ENCODE data around the gene LRRC4B.

The LRRC4B gene

GRCh38 chr19:50512112-50512998 lies 55.9 kb downstream of the LRRC4B start:
- no peak overlapping the region for H3K4me3 Mint-ChIP-seq
- H3K27ac Mint-ChIP-seq, result no peak overlapping the region
- H3K36me3 Mint-ChIP-seq (ENCODE audit: low read depth), result peaks cover 7% of the 10 kb centered on the region
- no peaks in the 10 kb centered on the region for H3K9me3 Mint-ChIP-seq
- no peaks in the 10 kb centered on the region for H3K27me3 Mint-ChIP-seq (ENCODE audit: low read depth)
- H3K4me1 Mint-ChIP-seq (ENCODE audit: low read depth), result peaks cover 15% of the 10 kb centered on the region

DNA sequence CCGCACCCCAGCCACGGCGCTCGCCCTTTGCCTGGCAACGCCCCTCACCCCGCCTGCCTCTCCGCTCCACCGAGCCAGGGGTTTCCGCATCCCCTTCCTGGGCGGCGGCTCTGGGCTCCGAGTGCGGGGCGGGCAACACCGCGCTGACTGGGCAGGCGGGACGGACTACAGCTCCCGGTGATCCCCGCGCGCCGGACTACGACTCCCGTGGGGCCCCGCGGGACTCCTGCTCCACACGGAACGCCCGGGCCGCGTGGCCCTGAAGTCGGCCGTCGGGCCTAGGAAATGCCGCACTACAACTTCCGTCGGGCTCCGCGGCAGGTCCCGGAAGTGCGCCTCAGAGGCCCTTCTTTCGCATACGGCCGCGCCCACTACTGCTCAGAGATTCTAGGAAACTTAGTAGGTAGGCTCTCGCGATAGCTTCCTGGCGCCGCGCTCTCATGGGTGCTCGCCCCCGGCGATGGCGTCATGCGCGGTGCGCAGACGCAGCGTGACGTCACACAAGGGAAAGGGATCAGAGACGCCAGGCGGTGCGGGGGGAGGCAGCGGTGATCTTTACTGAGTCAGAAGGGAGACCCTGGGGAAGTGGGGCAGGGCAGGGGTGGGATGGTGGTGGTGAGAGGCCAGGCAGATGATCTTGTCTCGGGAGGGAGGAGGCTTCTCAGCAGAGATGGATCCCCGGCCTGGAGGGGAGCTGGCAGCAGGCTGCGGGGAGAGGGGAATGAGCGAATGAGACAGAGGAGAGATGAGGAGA lies 57.0 kb downstream of the LRRC4B start, which contains the start of gene JOSD2:
TSS of gene JOSD2 (minus strand) at position 123 of the 754 bp plus-strand sequence. CDS start 760 bp downstream, outside the sequence.
- Mint-ChIP-seq H3K36me3 (ENCODE audit: low read depth) (peaks cover 10% of the 10 kb centered on the region), H3K9me3 (no peaks in the 10 kb centered on the region), H3K4me3 (peak within 1 kb of the TSS; percentile 97), H3K4me1 (ENCODE audit: low read depth) (peaks cover 15% of the 10 kb centered on the region), H3K27ac (peak within 1 kb of the TSS; percentile 98), H3K27me3 (ENCODE audit: low read depth) (no peaks in the 10 kb centered on the region)

DNA sequence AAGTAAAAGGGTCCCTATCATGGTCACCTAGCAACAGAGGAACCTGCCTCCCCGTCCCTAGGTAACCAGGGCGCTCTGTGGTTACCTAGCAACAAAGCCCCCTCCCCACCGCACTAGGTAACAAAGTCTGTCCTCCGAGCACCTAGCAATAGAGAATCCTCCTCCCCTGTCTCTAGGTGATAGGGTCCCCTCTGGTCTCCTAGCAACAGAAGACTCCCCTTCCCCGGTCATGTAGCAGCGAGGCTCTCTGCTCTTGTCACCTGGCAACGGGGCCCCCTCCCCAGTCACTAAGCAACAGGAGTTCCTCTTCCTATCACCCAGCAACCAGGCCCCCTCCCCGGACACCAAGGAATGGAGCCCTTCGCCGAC lies 57.6 kb downstream of the LRRC4B start:
- peak overlapping the region; percentile 97 for H3K4me3 Mint-ChIP-seq

GRCh38 chr19:50510121-50510670 lies 58.0 kb downstream of the LRRC4B start:
- peak overlapping the region; percentile 97 for H3K4me3 Mint-ChIP-seq
- no peaks in the 10 kb centered on the region for H3K27me3 Mint-ChIP-seq (ENCODE audit: low read depth)
- peaks cover 15% of the 10 kb centered on the region for H3K4me1 Mint-ChIP-seq (ENCODE audit: low read depth)
- no peaks in the 10 kb centered on the region for H3K9me3 Mint-ChIP-seq
- H3K27ac Mint-ChIP-seq, result peak overlapping the region; percentile 98
- H3K36me3 Mint-ChIP-seq (ENCODE audit: low read depth), result peaks cover 10% of the 10 kb centered on the region

More for the DNA sequence above, 57.6 kb downstream of the LRRC4B start:
- Mint-ChIP-seq H3K27ac (peak overlapping the region; percentile 98), H3K4me1 (ENCODE audit: low read depth) (peaks cover 15% of the 10 kb centered on the region), H3K9me3 (no peaks in the 10 kb centered on the region), H3K36me3 (ENCODE audit: low read depth) (peaks cover 10% of the 10 kb centered on the region), H3K27me3 (ENCODE audit: low read depth) (no peaks in the 10 kb centered on the region)

- Mint-ChIP-seq H3K4me3 (peak overlapping the region; percentile 40), H3K9me3 (no peaks in the 10 kb centered on the region), H3K27ac (peak overlapping the region; percentile 62), H3K4me1 (ENCODE audit: low read depth) (peaks cover 15% of the 10 kb centered on the region), H3K27me3 (ENCODE audit: low read depth) (no peaks in the 10 kb centered on the region), H3K36me3 (ENCODE audit: low read depth) (peaks cover 10% of the 10 kb centered on the region)
These were observed 58.9 kb downstream of the LRRC4B start for GRCh38 chr19:50509366-50509765.

GRCh38 chr19:50508843-50509190 lies 59.4 kb downstream of the LRRC4B start:
- Mint-ChIP-seq H3K9me3 (no peaks in the 10 kb centered on the region), H3K4me3 (peak overlapping the region; percentile 68), H3K4me1 (ENCODE audit: low read depth) (peaks cover 15% of the 10 kb centered on the region), H3K27ac (peak overlapping the region; percentile 70), H3K27me3 (ENCODE audit: low read depth) (no peaks in the 10 kb centered on the region), H3K36me3 (ENCODE audit: low read depth) (peaks cover 10% of the 10 kb centered on the region)

DNA sequence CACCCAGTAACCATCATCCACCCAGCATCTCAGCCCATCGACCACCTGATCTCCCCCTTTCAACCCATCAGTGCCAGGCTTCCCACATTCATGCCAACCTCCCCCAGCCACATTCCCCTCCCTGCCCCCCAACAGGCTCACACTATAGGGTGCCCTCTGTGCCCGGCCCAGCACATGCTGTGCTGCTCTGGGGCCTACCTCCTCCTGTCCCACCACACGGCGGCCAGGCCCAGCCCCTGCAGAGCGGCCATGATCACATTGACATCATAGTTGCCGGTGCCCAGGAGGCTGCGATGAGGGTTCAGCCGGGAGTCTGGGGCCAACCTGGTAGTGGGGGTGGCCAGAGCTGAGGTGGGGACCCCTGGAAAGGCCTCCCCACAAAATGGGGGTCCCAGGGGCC lies 60.9 kb downstream of the LRRC4B start:
- H3K27ac Mint-ChIP-seq, result peak overlapping the region; percentile 26
- H3K4me3 Mint-ChIP-seq, result no peak overlapping the region
- peaks cover 10% of the 10 kb centered on the region for H3K36me3 Mint-ChIP-seq (ENCODE audit: low read depth)
- no peaks in the 10 kb centered on the region for H3K9me3 Mint-ChIP-seq
- no peaks in the 10 kb centered on the region for H3K27me3 Mint-ChIP-seq (ENCODE audit: low read depth)
- peaks cover 15% of the 10 kb centered on the region for H3K4me1 Mint-ChIP-seq (ENCODE audit: low read depth)

GRCh38 chr19:50506700-50507099 lies 61.5 kb downstream of the LRRC4B start:
- Mint-ChIP-seq H3K4me1 (ENCODE audit: low read depth) (peaks cover 14% of the 10 kb centered on the region), H3K36me3 (ENCODE audit: low read depth) (peaks cover 10% of the 10 kb centered on the region), H3K27me3 (ENCODE audit: low read depth) (no peaks in the 10 kb centered on the region), H3K4me3 (no peak overlapping the region), H3K27ac (no peak overlapping the region), H3K9me3 (no peaks in the 10 kb centered on the region)

DNA sequence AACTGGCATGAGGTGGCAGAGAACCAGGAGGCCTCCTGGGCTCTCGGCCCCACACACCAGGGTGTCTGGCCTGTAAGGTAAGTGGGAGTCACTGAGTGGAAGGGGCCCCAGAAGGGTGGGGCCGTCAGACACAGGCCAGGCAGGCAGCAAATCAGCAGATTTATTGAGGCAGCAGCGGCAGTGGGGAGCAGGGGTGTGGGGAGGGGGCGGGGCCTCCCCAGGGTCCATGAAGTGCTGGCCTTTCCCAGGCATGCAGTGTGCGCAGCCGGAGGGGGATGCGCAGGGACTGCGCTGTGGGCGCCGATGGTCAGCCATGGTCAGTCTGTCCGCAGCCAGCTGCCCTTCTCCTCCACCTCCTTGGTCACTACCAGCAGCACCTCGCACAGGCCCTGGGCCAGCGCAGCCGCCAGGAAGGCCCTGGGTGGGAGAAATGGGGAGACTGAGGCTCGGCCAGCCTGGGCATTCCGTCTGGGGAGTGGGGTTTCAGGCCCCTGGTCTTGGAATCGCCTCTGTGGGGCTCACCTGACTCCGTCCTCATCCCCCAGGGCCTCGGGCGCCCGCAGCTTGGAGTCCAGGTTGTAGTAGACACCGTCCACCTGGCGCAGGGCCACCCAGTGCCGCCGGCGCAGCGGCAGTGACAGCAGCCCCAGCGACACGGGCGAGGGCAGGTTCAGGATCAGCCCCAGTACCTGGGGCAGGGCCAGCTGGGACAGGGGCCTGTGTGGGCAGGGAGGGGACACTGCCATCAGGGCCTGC lies 62.2 kb downstream of the LRRC4B start:
- Mint-ChIP-seq H3K9me3 (no peaks in the 10 kb centered on the region), H3K4me1 (ENCODE audit: low read depth) (peaks cover 11% of the 10 kb centered on the region), H3K4me3 (no peak overlapping the region), H3K27me3 (ENCODE audit: low read depth) (no peaks in the 10 kb centered on the region), H3K36me3 (ENCODE audit: low read depth) (peaks cover 10% of the 10 kb centered on the region), H3K27ac (no peak overlapping the region)

DNA sequence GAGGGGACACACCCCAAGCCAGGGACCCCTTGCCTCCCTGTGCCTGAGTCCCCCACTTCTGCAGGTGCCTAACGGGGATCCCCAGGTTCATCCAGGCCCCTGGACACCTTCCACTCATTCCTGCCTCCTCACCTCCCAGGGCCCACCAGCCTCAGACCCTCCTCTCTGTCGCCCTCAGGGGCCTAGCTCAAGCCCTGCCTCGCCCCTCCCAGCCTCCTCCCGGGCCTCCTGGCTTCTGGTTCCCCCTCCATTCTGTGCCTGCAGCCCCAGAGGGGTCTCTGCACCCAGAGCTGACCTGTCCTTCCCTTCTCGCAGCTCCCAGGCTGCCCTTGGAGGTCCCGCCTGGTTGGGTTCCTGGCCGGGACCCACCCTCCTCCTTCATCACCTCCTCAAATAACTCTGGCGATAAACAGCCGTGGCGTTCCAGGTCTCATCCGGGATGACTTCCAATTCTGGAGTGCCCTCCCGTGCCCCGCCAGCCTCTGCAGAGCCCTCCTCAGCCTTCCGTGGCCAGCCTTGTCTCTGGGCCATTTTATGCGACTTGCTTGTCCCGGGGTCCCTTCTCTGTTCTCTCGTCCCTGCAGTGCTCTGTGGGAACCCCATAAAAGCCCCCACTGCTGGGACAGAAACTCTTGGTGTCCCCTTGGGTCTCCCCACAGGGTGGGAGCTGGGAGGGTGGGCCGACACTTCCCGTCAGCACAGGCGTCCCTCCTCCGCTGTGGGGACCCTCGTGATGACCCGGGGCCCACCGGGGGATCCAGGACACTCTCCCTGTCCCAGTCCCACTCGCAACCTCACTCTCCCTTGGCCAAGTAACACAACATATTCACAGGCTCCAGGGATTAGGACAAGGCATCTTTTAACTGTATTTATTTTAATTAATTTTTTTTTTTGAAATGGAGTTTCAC lies 66.4 kb downstream of the LRRC4B start:
- Mint-ChIP-seq H3K27me3 (ENCODE audit: low read depth) (no peaks in the 10 kb centered on the region), H3K9me3 (no peaks in the 10 kb centered on the region), H3K4me1 (ENCODE audit: low read depth) (no peaks in the 10 kb centered on the region), H3K4me3 (no peak overlapping the region), H3K36me3 (ENCODE audit: low read depth) (no peaks in the 10 kb centered on the region), H3K27ac (no peak overlapping the region)

GRCh38 chr19:50501186-50501567 lies 67.1 kb downstream of the LRRC4B start:
- H3K27ac Mint-ChIP-seq, result peak overlapping the region; percentile 55
- H3K9me3 Mint-ChIP-seq, result no peaks in the 10 kb centered on the region
- no peak overlapping the region for H3K4me3 Mint-ChIP-seq
- H3K4me1 Mint-ChIP-seq (ENCODE audit: low read depth), result no peaks in the 10 kb centered on the region
- no peaks in the 10 kb centered on the region for H3K36me3 Mint-ChIP-seq (ENCODE audit: low read depth)
- no peaks in the 10 kb centered on the region for H3K27me3 Mint-ChIP-seq (ENCODE audit: low read depth)

DNA sequence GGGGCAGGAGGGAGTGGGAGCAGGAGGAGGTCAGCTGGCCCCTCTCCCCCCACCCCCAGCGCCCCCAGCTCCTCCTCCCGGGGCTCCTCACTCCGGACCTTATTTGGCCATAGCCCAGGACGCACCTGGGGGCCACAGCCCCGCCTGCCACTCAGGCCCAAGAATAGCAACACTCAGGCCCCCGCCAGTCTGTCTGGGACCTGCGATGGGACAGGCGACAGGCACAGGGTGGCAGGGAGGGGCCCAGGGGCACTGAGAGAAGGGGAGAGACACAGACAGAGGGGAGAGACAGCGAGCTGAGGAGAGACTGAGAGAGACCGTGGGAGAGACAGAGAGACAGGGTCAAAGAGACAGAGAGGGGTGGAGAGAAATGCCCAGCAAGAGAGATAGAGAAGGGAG lies 67.5 kb downstream of the LRRC4B start:
- Mint-ChIP-seq H3K27me3 (ENCODE audit: low read depth) (no peaks in the 10 kb centered on the region), H3K4me3 (no peak overlapping the region), H3K9me3 (no peaks in the 10 kb centered on the region), H3K36me3 (ENCODE audit: low read depth) (no peaks in the 10 kb centered on the region), H3K27ac (peak overlapping the region; percentile 55), H3K4me1 (ENCODE audit: low read depth) (no peaks in the 10 kb centered on the region)

- Mint-ChIP-seq H3K4me1 (ENCODE audit: low read depth) (no peaks in the 10 kb centered on the region), H3K9me3 (no peaks in the 10 kb centered on the region), H3K27me3 (ENCODE audit: low read depth) (no peaks in the 10 kb centered on the region), H3K36me3 (ENCODE audit: low read depth) (no peaks in the 10 kb centered on the region), H3K4me3 (no peak overlapping the region), H3K27ac (no peak overlapping the region)
These were observed 68.0 kb downstream of the LRRC4B start for GRCh38 chr19:50500060-50500752.

Measured in T-helper 1 cell treated with Interleukin-12 subunit alpha and Interleukin-12 subunit beta and Interleukin-4 antibody, amounts not matched to agents 30 μg/mL and 1 μg/mL, for 36 hours (primary cell).